Activated T-cell treated with anti-CD3 and anti-CD28 coated beads, Interleukin-2, amount 50 U/mL, for 48 hours (primary cell): ENCODE results near the gene ETV4.

Source experiments
- DNase-seq, 2 experiments: peaks; one replicate each; pipeline ENCODE4 v3.0.0-alpha.2; 2020

The ETV4 gene

GRCh38 chr17:43546319-43547188 lies at the start of gene ETV4:
Gene ETV4, minus strand, starts transcription at chr17:43546340. Its CDS starts 723 bp downstream, at chr17:43545617.
- peak; percentile 96 for DNase-seq

DNA sequence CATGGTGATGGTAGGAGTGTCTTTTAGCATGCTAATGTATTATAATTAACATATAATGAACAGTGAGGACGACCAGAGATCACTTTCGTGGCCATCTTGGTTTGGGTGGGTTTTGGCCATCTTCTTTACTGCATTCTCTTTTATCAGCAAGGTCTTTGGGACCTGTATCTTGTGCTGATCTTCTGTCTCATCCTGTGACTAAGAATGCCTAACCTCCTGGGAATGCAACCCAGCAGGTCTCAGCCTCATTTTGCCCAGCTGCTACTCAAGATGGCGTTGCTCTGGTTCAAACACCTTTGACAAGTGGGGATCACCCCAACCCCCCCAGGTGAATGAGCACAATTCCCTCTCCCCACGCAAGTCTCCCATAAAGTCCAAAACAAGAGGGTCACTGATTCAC lies 49.3 kb upstream of the ETV4 start:
- no peak for DNase-seq

DNA sequence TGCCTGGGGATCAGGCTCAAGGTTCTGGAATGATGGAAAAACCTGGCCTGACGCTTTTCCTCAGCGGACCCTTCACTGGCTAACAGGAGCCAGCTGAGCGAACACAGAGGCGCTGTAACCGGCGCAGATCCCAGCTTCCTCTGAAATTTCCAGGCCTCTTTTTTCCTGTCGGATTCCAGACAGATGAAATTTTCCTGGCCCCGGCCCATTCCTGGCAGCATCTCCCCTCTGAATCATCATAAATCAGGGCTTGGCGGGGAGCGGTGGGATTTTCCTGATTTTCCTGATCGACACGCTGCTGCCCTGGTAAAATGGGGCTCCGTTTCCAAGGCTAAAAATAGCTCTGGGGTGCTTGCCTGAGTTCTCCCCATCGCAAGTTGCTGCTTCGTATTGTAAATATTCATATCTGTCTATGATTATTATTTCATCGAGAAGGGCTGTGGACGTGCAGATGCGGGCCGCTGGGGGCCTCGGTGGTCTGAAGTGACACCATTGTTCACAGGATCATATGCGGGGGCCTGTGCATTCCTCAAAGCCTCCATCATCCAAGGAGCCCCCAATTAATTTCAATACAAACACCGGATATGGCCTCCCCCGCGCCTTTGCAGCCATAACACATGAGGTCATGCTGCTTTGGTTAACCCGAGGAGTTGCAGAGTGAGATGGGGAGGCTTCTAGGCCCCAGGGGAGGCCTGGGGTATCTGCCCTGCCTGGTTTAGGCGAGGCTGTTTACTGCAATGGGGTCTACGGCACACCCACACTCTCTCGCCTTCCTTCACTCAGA lies 45.8 kb upstream of the ETV4 start:
- no peak for DNase-seq

- no peak for DNase-seq
Measured at GRCh38 chr17:43591001-43591400, 44.9 kb upstream of the ETV4 start.

- DNase-seq, result no peak
Measured at GRCh38 chr17:43588664-43589435, 42.7 kb upstream of the ETV4 start.

- DNase-seq, result no peak
Measured at GRCh38 chr17:43588121-43588520, 42.0 kb upstream of the ETV4 start.

- no peak for DNase-seq
Measured at GRCh38 chr17:43587647-43588046, 41.5 kb upstream of the ETV4 start.

DNA sequence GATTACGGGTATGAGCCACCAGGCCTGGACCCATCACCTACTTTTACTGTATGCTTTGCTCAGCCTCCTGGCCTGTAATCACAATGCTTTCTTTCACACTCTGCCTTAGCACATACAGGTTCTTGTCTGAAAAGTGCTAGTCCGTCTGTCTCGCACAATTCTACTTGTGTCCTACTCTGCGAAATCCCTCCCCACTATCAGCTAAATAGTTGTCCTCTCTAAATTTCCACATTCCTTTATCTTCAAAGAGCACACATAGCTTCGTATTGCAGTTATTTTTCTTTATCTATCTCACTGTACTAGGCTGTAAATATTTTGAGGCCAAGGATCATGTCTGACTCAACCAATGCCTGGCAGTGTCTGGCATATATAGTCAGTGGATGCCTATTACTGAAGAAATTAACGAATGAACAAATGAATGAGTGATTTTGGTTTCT lies 38.5 kb upstream of the ETV4 start:
- DNase-seq, result no peak

DNA sequence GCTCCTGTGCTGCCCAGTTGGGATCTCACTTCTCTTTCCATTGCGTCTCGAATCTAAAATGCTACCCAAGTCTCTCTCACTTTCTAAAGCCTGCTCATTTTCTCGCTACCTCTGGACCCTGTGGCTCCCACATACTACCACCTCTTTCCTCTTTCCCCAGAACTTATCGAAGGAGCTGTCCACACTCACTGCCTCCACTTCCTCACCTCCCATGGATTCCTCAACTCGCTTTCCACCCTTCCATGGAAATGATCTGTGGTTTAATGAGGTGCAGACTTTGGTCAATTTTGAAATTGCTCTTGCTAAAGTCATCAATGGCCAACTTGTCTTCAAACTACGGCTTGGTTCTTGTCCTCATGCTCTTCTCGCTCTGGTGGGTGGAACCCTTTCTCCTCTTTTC lies 37.2 kb upstream of the ETV4 start:
- no peak for DNase-seq

GRCh38 chr17:43581613-43582012 lies 35.5 kb upstream of the ETV4 start:
- DNase-seq, result no peak

DNA sequence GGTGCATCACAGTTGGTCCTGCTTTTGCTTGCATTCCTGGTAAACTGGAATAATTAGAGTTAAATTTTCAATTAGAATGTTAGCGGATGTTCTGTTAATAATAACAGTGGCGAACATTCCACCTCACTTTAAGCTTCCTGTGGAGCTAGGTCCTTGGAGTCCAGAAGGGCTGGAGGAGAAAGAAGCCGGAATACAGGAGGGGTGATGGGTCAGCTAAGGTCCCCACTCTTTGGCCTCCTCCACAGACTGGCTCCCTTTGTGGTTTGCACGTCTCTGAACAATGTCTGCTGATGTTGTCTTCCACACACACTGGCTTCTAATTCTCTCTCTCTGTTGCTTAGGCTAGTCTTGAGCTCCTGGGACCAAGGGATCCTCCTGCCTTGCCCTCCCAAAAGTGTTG lies 35.0 kb upstream of the ETV4 start:
- no peak for DNase-seq

- DNase-seq, result no peak
Measured at GRCh38 chr17:43579566-43580140, 33.5 kb upstream of the ETV4 start.

DNA sequence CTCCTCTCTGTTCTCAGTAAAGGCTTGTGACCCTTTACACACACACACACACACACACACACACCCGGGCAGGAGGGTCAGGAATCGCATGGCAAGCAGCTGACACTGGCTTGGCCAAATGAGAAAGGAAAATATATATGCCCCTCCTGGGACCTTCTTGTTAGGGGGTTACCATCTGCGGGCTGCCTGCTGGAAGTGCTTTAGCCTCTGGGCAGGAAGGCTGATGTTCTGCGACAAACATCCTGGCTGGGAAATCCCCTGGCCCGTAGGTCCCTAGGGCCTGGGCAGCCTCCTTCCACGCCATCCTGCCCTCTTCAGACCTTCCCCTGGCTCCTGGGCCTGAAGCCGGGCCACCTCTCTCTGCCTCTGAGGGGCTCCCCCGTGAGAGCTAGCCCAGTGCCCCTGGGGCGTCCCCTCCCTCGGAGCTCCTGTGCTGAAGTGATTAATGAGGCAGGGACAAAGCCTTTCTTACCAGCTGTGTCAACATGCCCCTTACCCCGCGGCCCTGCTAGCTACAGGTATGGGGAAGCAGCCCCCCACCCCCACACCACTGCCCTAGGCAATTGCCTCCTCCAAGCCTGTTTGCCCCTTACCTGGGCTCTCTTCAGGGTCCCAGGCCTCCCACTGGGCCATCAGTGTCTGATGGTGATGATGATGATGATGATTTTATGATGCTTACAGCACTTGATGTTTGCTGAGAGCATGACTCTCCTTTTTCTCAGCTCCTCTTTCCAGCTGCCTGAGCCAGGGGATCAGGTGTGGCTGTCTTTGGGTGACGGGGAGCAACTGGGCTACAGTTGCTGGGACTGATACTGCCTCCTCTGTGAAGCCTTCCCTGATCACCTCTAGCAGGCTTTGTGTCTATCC lies 32.8 kb upstream of the ETV4 start:
- peak; percentile 37 to 49 for DNase-seq

DNA sequence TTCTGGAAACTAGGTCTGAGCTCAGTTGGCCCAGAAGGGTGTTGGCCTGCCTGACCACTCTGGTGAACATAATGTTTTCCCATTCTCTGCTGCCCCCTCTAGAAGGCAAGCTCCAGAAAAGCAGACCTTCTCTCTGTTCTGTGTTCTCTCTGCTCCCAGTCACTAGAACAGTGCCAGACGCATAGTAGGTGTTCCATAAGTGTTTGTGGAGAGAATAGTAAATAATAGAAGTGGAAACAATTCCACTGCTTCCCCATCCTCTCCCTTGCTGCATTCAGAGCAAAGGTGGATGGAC lies 32.2 kb upstream of the ETV4 start:
- DNase-seq, result no peak

GRCh38 chr17:43577664-43578403 lies 31.7 kb upstream of the ETV4 start:
- DNase-seq, result no peak

- DNase-seq, result peak; percentile 74 to 78
Measured at GRCh38 chr17:43576563-43577229, 30.6 kb upstream of the ETV4 start.

DNA sequence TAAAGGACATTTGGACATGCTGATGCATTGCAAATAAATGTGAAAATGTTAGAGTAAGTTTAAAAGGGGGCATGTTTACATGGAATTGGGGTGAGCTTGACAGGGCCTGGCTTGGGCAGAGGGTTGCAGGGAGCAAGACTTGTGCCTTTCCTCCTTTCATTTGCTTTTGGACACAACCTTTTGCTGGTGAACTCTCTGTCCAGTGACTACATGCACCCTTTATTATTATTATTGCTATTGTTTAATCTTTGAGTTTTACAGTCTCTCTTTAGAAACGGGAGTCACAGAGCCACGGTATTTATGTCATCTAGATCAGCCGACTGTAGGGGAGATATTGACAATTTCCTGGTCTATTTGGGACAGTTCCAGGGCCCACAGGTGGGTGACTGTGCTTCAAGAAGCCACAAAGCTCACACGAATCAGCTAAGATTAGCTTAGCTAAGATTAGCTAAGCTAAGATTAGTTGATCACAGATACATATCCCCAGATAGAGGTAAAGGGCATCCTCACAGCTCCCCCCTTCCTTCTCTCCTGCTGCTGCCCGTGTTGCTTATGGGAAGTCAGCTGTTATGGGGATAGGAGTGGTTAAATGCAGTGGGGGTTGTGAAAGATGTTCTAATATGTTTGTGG lies 28.9 kb upstream of the ETV4 start:
- no peak for DNase-seq

DNA sequence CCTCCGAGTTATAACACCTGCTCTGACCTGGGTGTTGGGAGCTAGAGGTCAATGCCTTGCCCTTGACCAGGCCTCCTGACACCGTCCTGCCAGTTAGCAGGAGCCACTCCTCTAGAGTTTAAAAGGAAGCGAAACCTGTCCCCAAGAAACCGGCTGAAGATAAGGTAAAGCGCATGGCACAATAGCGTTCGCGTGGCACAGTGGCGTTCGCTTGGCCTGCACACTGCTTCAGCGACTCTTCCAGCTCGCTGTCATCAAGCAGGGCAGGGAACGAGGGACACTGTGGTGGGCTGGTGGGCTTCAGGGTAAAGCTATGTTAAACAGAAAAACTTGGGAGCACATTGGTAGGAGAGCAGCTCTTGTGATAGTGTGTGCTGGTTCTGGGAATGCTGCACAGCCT lies 28.2 kb upstream of the ETV4 start:
- no peak for DNase-seq

GRCh38 chr17:43573579-43574321 lies 27.6 kb upstream of the ETV4 start:
- DNase-seq, result no peak
